ENCODE data around the gene LHX5.

Gene LHX5

GRCh38 chr12:113438523-113439300 is 33.0 kb downstream of the LHX5 start:
- DNase-seq = no peak

GRCh38 chr12:113437729-113438100 is 34.0 kb downstream of the LHX5 start:
- DNase-seq = no peak

- DNase-seq = no peak
Measured at GRCh38 chr12:113436993-113437728, 34.5 kb downstream of the LHX5 start.

- DNase-seq = no peak
Measured at GRCh38 chr12:113436586-113436985, 35.1 kb downstream of the LHX5 start.

GRCh38 chr12:113435367-113435766 is 36.3 kb downstream of the LHX5 start:
- no peak for DNase-seq

- no peak for DNase-seq
Measured at GRCh38 chr12:113432986-113433385, 38.7 kb downstream of the LHX5 start.

GRCh38 chr12:113428482-113428881 is 43.2 kb downstream of the LHX5 start:
- DNase-seq = no peak

GRCh38 chr12:113427882-113428281 is 43.8 kb downstream of the LHX5 start:
- no peak for DNase-seq

- peak; percentile 23 for DNase-seq
Measured at GRCh38 chr12:113425960-113426453, 45.7 kb downstream of the LHX5 start.

- peak; percentile 55 for DNase-seq
Measured at GRCh38 chr12:113424915-113425823, 46.5 kb downstream of the LHX5 start.

GRCh38 chr12:113424456-113424855 is 47.2 kb downstream of the LHX5 start:
- no peak for DNase-seq

- DNase-seq = no peak
Measured at GRCh38 chr12:113422886-113423669, 48.6 kb downstream of the LHX5 start.

GRCh38 chr12:113422030-113422885 is 49.4 kb downstream of the LHX5 start, which contains the start of gene SDSL:
TSS of gene SDSL (plus strand) at chr12:113422380. CDS start at chr12:113427983, 5,603 bp downstream.
- peak; percentile 71 for DNase-seq

- no peak for DNase-seq
Measured at GRCh38 chr12:113420996-113421595, 50.6 kb downstream of the LHX5 start.

GRCh38 chr12:113418213-113418879 is 53.3 kb downstream of the LHX5 start:
- no peak for DNase-seq

GRCh38 chr12:113416091-113416754 is 55.4 kb downstream of the LHX5 start:
- DNase-seq = no peak

- DNase-seq = no peak
Measured at GRCh38 chr12:113414519-113415038, 57.1 kb downstream of the LHX5 start.

- DNase-seq = no peak
Measured at GRCh38 chr12:113413488-113413939, 58.2 kb downstream of the LHX5 start.
